NB4 (cell line): Measurements from ENCODE around the gene SNRNP25.

Experiments
- MAX ChIP-seq: IDR thresholded peaks from 2 replicates; pipeline ENCODE4 v1.6.1; 2011; ENCODE audit warnings: low read depth, low read length
- MYC ChIP-seq: IDR thresholded peaks from 2 replicates; pipeline ENCODE4 v1.6.1; 2011; ENCODE audit warnings: low read depth, low read length
- POLR2A ChIP-seq: IDR thresholded peaks from 2 replicates; pipeline ENCODE4 v1.6.1; 2011; ENCODE audit warnings: mild to moderate bottlenecking; ENCODE audit not compliant: insufficient read length; ENCODE audit errors: extremely low read depth
- TF ChIP-seq, protein P1 (sequence below): IDR thresholded peaks from one replicate; pipeline ENCODE4 v1.5.1; 2012; ENCODE audit warnings: low read depth, low read length

DNA sequence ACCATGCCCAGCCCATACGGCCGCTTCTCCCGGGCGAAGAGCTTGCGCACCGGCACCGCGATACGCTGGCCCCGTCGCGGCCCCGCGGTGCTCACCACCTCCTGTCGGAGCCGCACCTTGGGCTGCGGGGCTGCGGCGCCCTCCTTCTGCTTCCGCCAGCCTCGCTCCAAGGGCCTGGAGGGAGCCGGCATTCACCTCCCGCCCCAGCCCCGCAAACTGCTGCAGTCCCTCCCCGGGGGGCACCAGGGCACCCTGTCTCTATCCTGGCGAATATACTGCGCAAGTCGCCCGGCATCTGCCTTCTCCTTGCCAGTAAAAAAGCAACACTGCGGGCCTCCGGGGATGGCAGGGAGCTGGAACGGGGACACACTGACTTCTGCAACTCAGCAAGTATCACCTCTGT, 8.3 kb downstream of the SNRNP25 start:
- TF ChIP-seq, protein P1, sequence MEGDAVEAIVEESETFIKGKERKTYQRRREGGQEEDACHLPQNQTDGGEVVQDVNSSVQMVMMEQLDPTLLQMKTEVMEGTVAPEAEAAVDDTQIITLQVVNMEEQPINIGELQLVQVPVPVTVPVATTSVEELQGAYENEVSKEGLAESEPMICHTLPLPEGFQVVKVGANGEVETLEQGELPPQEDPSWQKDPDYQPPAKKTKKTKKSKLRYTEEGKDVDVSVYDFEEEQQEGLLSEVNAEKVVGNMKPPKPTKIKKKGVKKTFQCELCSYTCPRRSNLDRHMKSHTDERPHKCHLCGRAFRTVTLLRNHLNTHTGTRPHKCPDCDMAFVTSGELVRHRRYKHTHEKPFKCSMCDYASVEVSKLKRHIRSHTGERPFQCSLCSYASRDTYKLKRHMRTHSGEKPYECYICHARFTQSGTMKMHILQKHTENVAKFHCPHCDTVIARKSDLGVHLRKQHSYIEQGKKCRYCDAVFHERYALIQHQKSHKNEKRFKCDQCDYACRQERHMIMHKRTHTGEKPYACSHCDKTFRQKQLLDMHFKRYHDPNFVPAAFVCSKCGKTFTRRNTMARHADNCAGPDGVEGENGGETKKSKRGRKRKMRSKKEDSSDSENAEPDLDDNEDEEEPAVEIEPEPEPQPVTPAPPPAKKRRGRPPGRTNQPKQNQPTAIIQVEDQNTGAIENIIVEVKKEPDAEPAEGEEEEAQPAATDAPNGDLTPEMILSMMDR: no peak
- TF ChIP-seq POLR2A: no peak
- TF ChIP-seq MAX: no peak
- no peak for TF ChIP-seq MYC
